K562 (cell line): ENCODE measurements around the gene KRT85. TPM values are rescaled to one million over a fixed set of nuclear protein-coding genes. Genes with fewer than 3 reads are reported as not detected.

Source experiments
- NFIX ChIP-seq: fragments of 250-450 bp; sonication (Bioruptor Pico); IDR thresholded peaks from 2 replicates; pipeline ENCODE4 v1.4.0; 2020; ENCODE audit warnings: low read depth, mild to moderate bottlenecking, moderate library complexity
- PPARD ChIP-seq: fragments of 250-450 bp; sonication (Bioruptor Pico); IDR thresholded peaks from 2 replicates; pipeline ENCODE4 v1.8.0; 2022; ENCODE audit warnings: inconsistent platforms, mild to moderate bottlenecking, moderate library complexity
- PTBP1 ChIP-seq: fragments of 200-400 bp; formaldehyde crosslinking; IDR thresholded peaks from 2 replicates; pipeline ENCODE4 v1.6.1; 2017; ENCODE audit warnings: low read depth, low read length
- ZNF766 ChIP-seq: fragments of 200-800 bp; sonication (Bioruptor generic); conservative IDR thresholded peaks from 2 replicates; pipeline ENCODE4 v1.6.1; 2016; ENCODE audit warnings: missing genetic modification characterization, missing compliant biosample characterization
- polyA plus RNA-seq, 8 experiments: library from polyadenylated mRNA; depleted of rRNA in 4 of 8; stranded (reverse) in 5 of 8; unstranded in 3 of 8; fragments of >200 nt; fragmentation: Nextera tagmentation in 2 of 8; fragmentation: Illumina TruSeq in 1 of 8; extraction: Ambion mirVana in 2 of 8; extraction: Trizol in 1 of 8; gene quantifications; 2 replicates each; pipeline versions ENCODE4 v1.2.1 to v1.2.3, GENCODE V29; 2011 to 2014; ENCODE audit warnings: inconsistent platforms in 1 of 8, missing spikeins in 1 of 8
- total RNA-seq, 7 experiments: library from RNA; depleted of rRNA in 6 of 7; stranded (reverse); fragments of >200 nt in 6 of 7; fragmentation: Illumina TruSeq in 2 of 7; extraction: Trizol in 2 of 7; gene quantifications; 2 replicates each; pipeline versions ENCODE4 v1.2.1 to v1.2.3, GENCODE V29; 2011 to 2021; ENCODE audit warnings: low replicate concordance in 1 of 7
- TF ChIP-seq, protein P1 (sequence below), 2 experiments: fragments of 450-650 bp; IDR thresholded peaks; 2 replicates each; pipeline ENCODE4 v1.6.1; 2016; ENCODE audit warnings: mild to moderate bottlenecking in 2 of 2, borderline replicate concordance in 1 of 2, low read depth in 1 of 2, moderate library complexity in 1 of 2

Gene KRT85
- total and polyA plus RNA-seq, 9 of the 15 experiments (the other 6 are each of a cell fraction or from before 2014, with no cell fraction given) = not detected

DNA sequence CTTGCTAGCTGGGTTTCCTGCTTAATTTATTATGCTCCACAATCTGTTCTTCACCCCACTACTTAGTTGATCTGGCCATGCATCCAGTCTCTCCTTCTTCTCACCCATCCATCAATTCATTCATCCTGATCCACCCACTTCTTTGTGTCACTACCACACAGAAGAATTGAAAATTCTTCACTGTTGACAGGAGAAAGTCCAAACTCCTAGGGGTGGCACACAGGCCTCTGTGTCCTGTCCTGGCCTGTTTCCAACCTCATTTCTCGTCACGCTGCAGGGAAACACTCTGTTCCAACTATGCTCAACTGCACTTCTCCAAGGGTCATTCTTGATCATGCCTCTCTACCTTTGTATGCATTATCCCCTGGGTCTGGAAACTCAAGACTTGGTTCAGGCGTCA, 35.4 kb downstream of the KRT85 start (continued):
- TF ChIP-seq, protein P1, sequence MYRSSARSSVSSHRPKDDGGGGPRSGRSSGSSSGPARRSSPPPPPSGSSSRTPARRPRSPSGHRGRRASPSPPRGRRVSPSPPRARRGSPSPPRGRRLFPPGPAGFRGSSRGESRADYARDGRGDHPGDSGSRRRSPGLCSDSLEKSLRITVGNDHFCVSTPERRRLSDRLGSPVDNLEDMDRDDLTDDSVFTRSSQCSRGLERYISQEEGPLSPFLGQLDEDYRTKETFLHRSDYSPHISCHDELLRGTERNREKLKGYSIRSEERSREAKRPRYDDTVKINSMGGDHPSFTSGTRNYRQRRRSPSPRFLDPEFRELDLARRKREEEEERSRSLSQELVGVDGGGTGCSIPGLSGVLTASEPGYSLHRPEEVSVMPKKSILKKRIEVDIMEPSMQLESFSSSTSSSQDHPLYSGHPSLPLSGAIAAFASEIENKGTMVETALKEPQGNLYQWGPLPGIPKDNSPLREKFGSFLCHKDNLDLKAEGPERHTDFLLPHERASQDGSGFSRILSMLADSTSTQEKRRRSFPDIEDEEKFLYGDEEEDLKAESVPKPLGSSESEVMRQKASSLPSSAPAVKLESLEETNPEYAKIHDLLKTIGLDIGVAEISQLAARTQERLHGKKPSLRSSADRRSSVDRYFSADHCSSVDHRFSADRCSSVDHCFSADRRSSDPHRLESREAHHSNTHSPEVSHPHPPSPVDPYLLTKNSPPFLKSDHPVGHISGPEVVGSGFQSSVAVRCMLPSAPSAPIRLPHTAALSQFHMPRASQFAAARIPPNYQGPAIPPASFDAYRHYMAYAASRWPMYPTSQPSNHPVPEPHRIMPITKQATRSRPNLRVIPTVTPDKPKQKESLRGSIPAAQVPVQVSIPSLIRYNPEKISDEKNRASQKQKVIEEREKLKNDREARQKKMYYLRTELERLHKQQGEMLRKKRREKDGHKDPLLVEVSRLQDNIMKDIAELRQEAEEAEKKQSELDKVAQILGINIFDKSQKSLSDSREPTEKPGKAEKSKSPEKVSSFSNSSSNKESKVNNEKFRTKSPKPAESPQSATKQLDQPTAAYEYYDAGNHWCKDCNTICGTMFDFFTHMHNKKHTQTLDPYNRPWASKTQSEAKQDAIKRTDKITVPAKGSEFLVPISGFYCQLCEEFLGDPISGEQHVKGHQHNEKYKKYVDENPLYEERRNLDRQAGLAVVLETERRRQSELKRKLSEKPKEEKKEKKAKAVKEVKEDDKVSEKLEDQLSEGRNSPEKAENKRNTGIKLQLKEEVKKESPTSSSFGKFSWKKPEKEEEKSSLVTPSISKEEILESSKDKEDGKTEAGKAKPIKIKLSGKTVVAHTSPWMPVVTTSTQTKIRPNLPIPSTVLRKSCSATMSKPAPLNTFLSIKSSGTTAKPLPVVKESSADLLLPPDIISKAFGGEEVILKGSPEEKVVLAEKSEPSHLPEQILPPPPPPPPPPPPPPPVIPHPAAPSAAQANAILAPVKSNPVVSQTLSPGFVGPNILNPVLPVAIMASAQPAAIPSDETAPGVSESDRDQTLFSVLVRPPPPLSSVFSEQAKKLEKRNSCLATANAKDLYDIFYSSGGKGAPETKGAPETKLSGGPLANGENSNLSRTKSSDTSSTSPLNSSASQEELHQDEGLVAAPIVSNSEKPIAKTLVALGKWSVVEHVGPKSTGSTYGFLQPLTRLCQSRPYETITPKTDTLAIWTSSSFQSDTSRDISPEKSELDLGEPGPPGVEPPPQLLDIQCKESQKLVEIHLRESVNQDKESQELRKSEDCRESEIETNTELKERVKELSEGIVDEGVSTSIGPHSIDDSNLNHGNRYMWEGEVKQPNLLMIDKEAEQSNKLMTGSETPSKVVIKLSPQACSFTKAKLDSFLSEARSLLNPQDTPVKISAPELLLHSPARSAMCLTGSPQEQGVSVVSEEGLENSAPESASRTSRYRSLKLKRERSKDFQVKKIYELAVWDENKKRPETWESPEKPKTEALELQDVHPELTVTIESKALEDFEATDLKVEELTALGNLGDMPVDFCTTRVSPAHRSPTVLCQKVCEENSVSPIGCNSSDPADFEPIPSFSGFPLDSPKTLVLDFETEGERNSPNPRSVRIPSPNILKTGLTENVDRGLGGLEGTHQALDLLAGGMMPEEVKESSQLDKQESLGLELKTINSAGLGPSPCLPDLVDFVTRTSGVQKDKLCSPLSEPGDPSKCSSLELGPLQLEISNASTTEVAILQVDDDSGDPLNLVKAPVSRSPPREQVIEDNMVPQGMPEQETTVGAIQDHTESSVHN (IDR thresholded peaks at IDR 0.05; ENCODE audit: borderline replicate concordance in 1 of 2, low read depth in 1 of 2) = no peak
- TF ChIP-seq PTBP1 (no peak), NFIX (no peak), ZNF766 (no peak), PPARD (no peak)
- TF ChIP-seq, all 486 proteins: peak for 0
